K562 (cell line): ENCODE data around the gene POU2AF2. TPM values are rescaled to one million over a fixed set of nuclear protein-coding genes. Genes with fewer than 3 reads are reported as not detected.

ENCODE experiments used
- ATAC-seq: fragments of 200-7000 bp; cut with Tn5 transposase; 3 replicates; pipeline ENCODE4 v1.9.1; 2020; ENCODE audit warnings: moderate library complexity
- BruUV-seq: library from RNA; stranded (reverse); fragments of 400-500 nt; replicated peaks from 2 replicates; lab custom pipeline; 2021; lab: Mats Ljungman, UMichigan
- CTCF ChIA-PET: fragments of 300-600 bp; formaldehyde crosslinking; extraction: SDS; loops from one replicate; lab custom pipeline; 2021; ENCODE audit warnings: low intra/inter-chr PET ratio; lab: Yijun Ruan, JAX
- POLR2A ChIA-PET: fragments of 300-600, 350-650 bp; sonication (Branson Sonifier 250); formaldehyde crosslinking; extraction: SDS; loops from one replicate; lab custom pipeline; 2021; ENCODE audit warnings: antibody characterized with exemption, inconsistent platforms; lab: Yijun Ruan, JAX
- DNase-seq, 4 experiments: peaks; one replicate each; pipeline versions ENCODE4 v3.0.0 to v3.0.0-alpha.2; 2011 to 2018; ENCODE audit warnings: low spot score in 3 of 4, mixed read lengths in 3 of 4; ENCODE audit errors: extremely low read depth in 1 of 4
- FAIRE-seq: peaks from 2 replicates; lab custom pipeline; 2011; peaks lifted over from hg19 to GRCh38; lab: Jason Lieb, UNC
- H2AFZ ChIP-seq: 2 replicates; pipeline ENCODE4 v1.6.0; 2011; ENCODE audit warnings: low read depth, low read length, control low read depth, inconsistent platforms
- H3K27ac ChIP-seq: fragments of 200-600 bp; 3 replicates; pipeline ENCODE4 v1.8.0; 2011; ENCODE audit warnings: low read depth, mild to moderate bottlenecking, control low read depth, inconsistent platforms, low read length, moderate library complexity, mixed read lengths; ENCODE audit errors: extremely low read depth
- H3K27me3 ChIP-seq, 2 experiments: fragments of 300-600 bp in 1 of 2; 2 replicates in 1 of 2; 3 replicates in 1 of 2; pipeline versions ENCODE4 v1.6.0 to v1.8.0; 2011; ENCODE audit warnings: inconsistent platforms in 2 of 2, low read length in 2 of 2, mild to moderate bottlenecking in 1 of 2, mixed read lengths in 1 of 2, moderate library complexity in 1 of 2; ENCODE audit not compliant: control insufficient read depth in 2 of 2, insufficient read depth in 2 of 2
- H3K36me3 ChIP-seq: fragments of 300-600 bp; 3 replicates; pipeline ENCODE4 v1.8.0; 2011; ENCODE audit warnings: mild to moderate bottlenecking, low read length, inconsistent platforms; ENCODE audit not compliant: control insufficient read depth, insufficient read depth
- H3K4me1 ChIP-seq, 2 experiments: fragments of 200-600 bp in 1 of 2; replicated peaks in 1 of 2; 2 replicates in 1 of 2; 3 replicates in 1 of 2; pipeline versions ENCODE4 v1.5.1 to v1.8.0; 2011; ENCODE audit warnings: inconsistent platforms in 2 of 2, low read length in 2 of 2, mild to moderate bottlenecking in 1 of 2, mixed read lengths in 1 of 2, moderate library complexity in 1 of 2; ENCODE audit not compliant: control insufficient read depth in 2 of 2, insufficient read depth in 2 of 2
- H3K4me2 ChIP-seq: 2 replicates; pipeline ENCODE4 v1.6.1; 2011; ENCODE audit warnings: low read length, control low read depth, inconsistent platforms, mixed read lengths; ENCODE audit not compliant: insufficient read depth
- H3K4me3 ChIP-seq: fragments of 200-600 bp; sonication (generic), shearing (Covaris generic); 2 replicates; pipeline ENCODE4 v1.5.1; 2016; ENCODE audit warnings: control low read depth, inconsistent platforms
- H3K79me2 ChIP-seq: fragments of 200-600 bp; 3 replicates; pipeline ENCODE4 v1.8.0; 2011; ENCODE audit warnings: low read length, inconsistent platforms; ENCODE audit not compliant: control insufficient read depth, insufficient read depth
- H3K9ac ChIP-seq, 2 experiments: 2 replicates each; pipeline versions ENCODE4 v1.6.0 to v1.6.1; 2011; ENCODE audit warnings: low read depth in 2 of 2, low read length in 2 of 2, control low read depth in 1 of 2, inconsistent platforms in 1 of 2, mild to moderate bottlenecking in 1 of 2, mixed read lengths in 1 of 2; ENCODE audit not compliant: insufficient read depth in 1 of 2
- H3K9me1 ChIP-seq: one replicate; pipeline ENCODE4 v1.6.0; 2011; ENCODE audit warnings: inconsistent platforms, mild to moderate bottlenecking, low read length, moderate library complexity; ENCODE audit not compliant: control insufficient read depth, insufficient read depth
- H3K9me3 ChIP-seq: replicated peaks from 2 replicates; pipeline ENCODE4 v1.5.1; 2011; ENCODE audit warnings: low read depth, low read length, inconsistent platforms; ENCODE audit not compliant: control insufficient read depth, insufficient read depth
- H4K20me1 ChIP-seq: replicated peaks from 2 replicates; pipeline ENCODE4 v1.6.1; 2011; ENCODE audit warnings: low read length, inconsistent platforms, mixed read lengths; ENCODE audit not compliant: control insufficient read depth, insufficient read depth
- FOXO4 ChIP-seq: fragments of 450-650 bp; formaldehyde crosslinking; IDR thresholded peaks from 2 replicates; pipeline ENCODE4 v1.4.0; 2020; ENCODE audit warnings: mild to moderate bottlenecking, moderate library complexity
- GMEB1 ChIP-seq: fragments of 250-450 bp; sonication (Bioruptor Pico); IDR thresholded peaks from 2 replicates; pipeline ENCODE4 v1.4.0; 2020; ENCODE audit warnings: mild to moderate bottlenecking
- HNRNPUL1 ChIP-seq: fragments of 200-400 bp; formaldehyde crosslinking; IDR thresholded peaks from 2 replicates; pipeline ENCODE4 v1.6.1; 2017; ENCODE audit warnings: low read length
- KAT7 ChIP-seq: sonication (generic); formaldehyde crosslinking; IDR thresholded peaks from 2 replicates; pipeline ENCODE4 v1.8.0; 2022; ENCODE audit warnings: missing genetic modification reagents, mild to moderate bottlenecking, borderline replicate concordance
- MTF1 ChIP-seq: fragments of 250-450 bp; sonication (Bioruptor Pico); IDR thresholded peaks from 2 replicates; pipeline ENCODE4 v1.9.0; 2021; ENCODE audit warnings: moderate library complexity, mild to moderate bottlenecking, inconsistent platforms, borderline replicate concordance
- NCOR1 ChIP-seq: fragments of 450-650 bp; IDR thresholded peaks from 2 replicates; pipeline ENCODE4 v1.6.1; 2016; ENCODE audit warnings: mild to moderate bottlenecking, moderate library complexity
- PHF20 ChIP-seq: fragments of 450-650 bp; IDR thresholded peaks from 2 replicates; pipeline ENCODE4 v1.6.1; 2018; ENCODE audit not compliant: partially characterized antibody
- POLR3A ChIP-seq: IDR thresholded peaks from 2 replicates; pipeline ENCODE4 v1.6.1; 2011; ENCODE audit warnings: borderline replicate concordance, mild to moderate bottlenecking, moderate library complexity; ENCODE audit not compliant: insufficient read length, insufficient read depth; ENCODE audit errors: extremely low read depth
- THAP12 ChIP-seq: fragments of 250-450 bp; sonication (Bioruptor Pico); IDR thresholded peaks from 2 replicates; pipeline ENCODE4 v1.9.0; 2021; ENCODE audit warnings: mild to moderate bottlenecking, inconsistent platforms
- XRCC4 ChIP-seq: IDR thresholded peaks from one replicate; pipeline ENCODE4 v1.6.1; 2011; ENCODE audit not compliant: insufficient read depth, insufficient read length; ENCODE audit errors: extremely low read depth
- ZFX ChIP-seq: sonication (generic); formaldehyde crosslinking; IDR thresholded peaks from 2 replicates; pipeline ENCODE4 v1.8.0; 2022; ENCODE audit warnings: mild to moderate bottlenecking, missing genetic modification reagents, moderate library complexity
- ZMIZ1 ChIP-seq, 2 experiments: fragments of 150-350 bp in 1 of 2; IDR thresholded peaks; 2 replicates each; pipeline ENCODE4 v1.6.1; 2012 to 2016; ENCODE audit warnings: low read depth in 2 of 2, low read length in 2 of 2, mild to moderate bottlenecking in 1 of 2, moderate library complexity in 1 of 2
- ZNF274 ChIP-seq: IDR thresholded peaks from 2 replicates; pipeline ENCODE4 v1.6.1; 2011; ENCODE audit warnings: low read depth, mild to moderate bottlenecking, low read length, moderate library complexity, borderline replicate concordance
- ZNF551 ChIP-seq: fragments of 250-450 bp; sonication (Bioruptor Pico); IDR thresholded peaks from 2 replicates; pipeline ENCODE4 v1.5.0; 2021; ENCODE audit warnings: mild to moderate bottlenecking, moderate library complexity
- whole genome bisulfite sequencing: fragments of 100-300 bp; shearing (Covaris generic); methylation state at CpG from one replicate; pipeline ENCODE4 v1.1.6; 2016; ENCODE audit warnings: low coverage, mixed read lengths; ENCODE audit not compliant: insufficient coverage; ENCODE audit errors: missing lambda C conversion rate; 5-methylcytosine and 5-hydroxymethylcytosine counted together
- in situ Hi-C: fragments of 300-500 bp; cut with MboI; formaldehyde crosslinking; loops from 4 replicates; pipeline ENCODE4 v1.15.0; 2018; ENCODE audit warnings: inconsistent platforms, mixed read lengths
- intact Hi-C: fragments of 100-400 bp; cut with micrococcal nuclease; formaldehyde crosslinking; loops from 2 replicates; pipeline ENCODE4 v1.14.2; 2022
- polyA plus RNA-seq, 8 experiments: library from polyadenylated mRNA; depleted of rRNA in 4 of 8; stranded (reverse) in 5 of 8; unstranded in 3 of 8; fragments of >200 nt; fragmentation: Nextera tagmentation in 2 of 8; fragmentation: Illumina TruSeq in 1 of 8; extraction: Ambion mirVana in 2 of 8; extraction: Trizol in 1 of 8; gene quantifications; 2 replicates each; pipeline versions ENCODE4 v1.2.1 to v1.2.3, GENCODE V29; 2011 to 2014; ENCODE audit warnings: inconsistent platforms in 1 of 8, missing spikeins in 1 of 8
- total RNA-seq, 7 experiments: library from RNA; depleted of rRNA in 6 of 7; stranded (reverse); fragments of >200 nt in 6 of 7; fragmentation: Illumina TruSeq in 2 of 7; extraction: Trizol in 2 of 7; gene quantifications; 2 replicates each; pipeline versions ENCODE4 v1.2.1 to v1.2.3, GENCODE V29; 2011 to 2021; ENCODE audit warnings: low replicate concordance in 1 of 7

Gene POU2AF2
- total and polyA plus RNA-seq, 9 of the 15 experiments (the other 6 are each of a cell fraction or from before 2014, with no cell fraction given): not detected

- H3K27ac ChIP-seq: no peak overlapping the region
- H3K9ac ChIP-seq: no peak overlapping the region
- ATAC-seq (no peak), FAIRE-seq (no peak), DNase-seq (no peak)
- intact Hi-C loops: no loop called here
- ChIA-PET CTCF (no interaction called here), POLR2A (no interaction called here)
- H3K9me1 ChIP-seq: no peaks in the 10 kb centered on the region
- WGBS: 0% methylated on average over 2 of the region's 2 CpGs
- no peaks in the 10 kb centered on the region for H4K20me1 ChIP-seq
- in situ Hi-C loops: no loop called here
- no peaks in the 10 kb centered on the region for H3K4me1 ChIP-seq
- no peak overlapping the region for H3K4me2 ChIP-seq
- H3K27me3 ChIP-seq: peaks cover 0 to 9% of the 10 kb centered on the region in 2 experiments; a peak in 2 of 5 replicates
- no peaks in the 10 kb centered on the region for H3K36me3 ChIP-seq
- H3K9me3 ChIP-seq: no peaks in the 10 kb centered on the region
- no peak overlapping the region for H3K4me3 ChIP-seq
- no peak overlapping the region for H2AFZ ChIP-seq
- no TSS peak for BruUV-seq
- H3K79me2 ChIP-seq: no peaks in the 10 kb centered on the region
- TF ChIP-seq THAP12 (CRISPR knock-in tag): no peak
- no peak for TF ChIP-seq HNRNPUL1
- no peak for TF ChIP-seq ZNF551 (CRISPR knock-in tag)
- no peak for TF ChIP-seq ZFX (CRISPR knock-in tag)
- TF ChIP-seq ZNF274: no peak
- no peak for TF ChIP-seq KAT7 (CRISPR knock-in tag)
- TF ChIP-seq PHF20: no peak
- TF ChIP-seq GMEB1 (CRISPR knock-in tag): no peak
- TF ChIP-seq NCOR1: no peak
- TF ChIP-seq MTF1: no peak
- no peak for TF ChIP-seq XRCC4
- no peak for TF ChIP-seq FOXO4
- TF ChIP-seq POLR3A: no peak
- no peak for TF ChIP-seq ZMIZ1 (IDR thresholded peaks at IDR 0.05; ENCODE audit: low read depth in 2 of 2, low read length in 2 of 2)
Observed at GRCh38 chr11:111322534-111322933, 77.0 kb downstream of the POU2AF2 start.
